Lower leg skin (tissue), 3 donors: ENCODE data around the gene UPK2.

Experiments
- CTCF ChIP-seq, 3 donors: fragments of 450-650 bp; IDR thresholded peaks; one replicate each; pipeline ENCODE4 v1.5.1; 2016; ENCODE audit warnings: antibody characterized with exemption in 3 of 3, mild to moderate bottlenecking in 3 of 3, moderate library complexity in 2 of 3
- POLR2A ChIP-seq, 2 donors: fragments of 450-650 bp; IDR thresholded peaks; one replicate each; pipeline ENCODE4 v1.6.1; 2016 to 2017; ENCODE audit warnings: antibody characterized with exemption in 2 of 2, mild to moderate bottlenecking in 1 of 2, moderate library complexity in 1 of 2

- TF ChIP-seq CTCF (IDR thresholded peaks at IDR 0.05) (no peak), POLR2A (IDR thresholded peaks at IDR 0.05) (no peak)
Measured at GRCh38 chr11:118923721-118924587, 32.1 kb upstream of the UPK2 start.
